Activated CD8-positive, alpha-beta memory T cell treated with anti-CD3 and anti-CD28 coated beads, Interleukin-2, amount 50 U/mL, for 1 hour (primary cell): Measurements from ENCODE around the gene CCSER1.

Experiments
- DNase-seq: peaks from one replicate; pipeline ENCODE4 v3.0.0-alpha.2; 2020; ENCODE audit errors: extremely low read depth

CCSER1 gene

DNA sequence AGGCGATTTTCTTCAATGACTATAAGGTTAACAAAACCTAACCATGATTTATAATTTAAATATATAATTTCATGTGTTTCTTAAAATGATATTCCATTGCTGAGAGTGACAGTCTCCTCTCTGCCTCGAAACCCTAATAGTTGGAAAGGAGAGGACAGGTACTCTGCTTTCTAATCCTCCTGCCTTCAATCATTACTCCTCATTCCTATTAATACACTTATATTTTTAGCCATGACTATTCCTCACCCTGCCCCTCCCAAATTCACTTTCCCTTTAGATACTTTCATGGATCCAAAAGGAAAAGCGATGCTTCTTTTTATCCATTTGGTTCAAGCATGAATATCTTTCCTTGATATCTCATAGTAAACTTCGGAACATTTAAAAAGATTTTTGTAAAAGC lies 418.2 kb downstream of the CCSER1 start:
- no peak for DNase-seq

DNA sequence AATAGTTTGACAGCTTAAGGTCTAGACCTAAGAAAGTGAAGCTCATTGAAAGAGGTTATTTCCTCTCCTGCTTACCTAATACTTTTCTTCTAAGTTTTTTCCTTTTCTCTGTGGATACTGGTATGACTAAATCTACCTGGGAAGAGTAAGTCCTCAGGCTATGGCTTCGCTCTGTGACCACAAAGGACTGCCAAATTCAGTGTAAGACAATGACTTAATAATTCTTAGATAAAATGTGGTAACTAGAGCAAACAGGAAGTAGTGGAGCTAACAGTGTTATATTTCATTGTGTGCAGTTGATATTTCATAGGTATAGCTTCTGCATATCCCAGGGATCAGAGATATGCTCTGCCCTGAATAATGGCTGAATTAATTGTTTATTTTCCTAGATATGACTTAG lies 418.9 kb downstream of the CCSER1 start:
- no peak for DNase-seq

DNA sequence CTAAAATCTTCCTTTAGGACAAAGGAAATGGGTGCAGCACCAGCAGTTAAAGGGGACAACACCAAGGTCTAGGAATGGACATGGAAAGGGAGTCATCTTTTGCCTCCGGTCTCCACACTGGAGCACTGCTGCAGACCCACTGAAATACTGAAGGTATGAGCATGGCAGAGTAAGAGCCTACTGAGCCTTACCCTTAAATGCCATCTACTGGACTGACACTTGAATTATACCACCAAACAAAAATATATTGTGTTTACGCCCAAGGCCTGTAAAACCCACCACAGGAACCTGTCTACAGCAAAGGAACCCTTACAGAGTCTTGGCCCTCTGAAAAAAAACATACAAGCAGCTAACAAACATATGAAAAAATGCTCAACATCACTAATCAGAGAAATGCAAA lies 443.4 kb downstream of the CCSER1 start:
- DNase-seq, result no peak

DNA sequence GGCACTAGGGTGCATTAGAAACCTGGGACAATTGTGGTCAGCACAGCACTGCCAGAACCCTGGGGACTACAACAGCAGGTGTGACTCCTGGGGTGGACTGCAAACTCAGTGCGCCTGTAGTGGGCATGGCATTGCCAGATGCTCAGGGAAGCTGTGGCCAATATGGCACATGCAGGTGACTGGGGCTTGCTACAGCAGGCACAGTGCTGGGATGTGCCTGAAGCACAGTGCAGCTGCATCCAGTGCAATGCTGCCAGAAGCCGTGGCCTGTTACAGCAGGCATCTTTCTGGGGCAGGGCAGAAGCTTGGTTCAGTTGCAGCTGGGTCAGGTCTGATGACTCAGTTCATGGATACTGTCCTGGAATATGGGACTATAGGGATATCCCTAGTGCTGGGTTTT lies 445.8 kb downstream of the CCSER1 start:
- DNase-seq, result no peak

DNA sequence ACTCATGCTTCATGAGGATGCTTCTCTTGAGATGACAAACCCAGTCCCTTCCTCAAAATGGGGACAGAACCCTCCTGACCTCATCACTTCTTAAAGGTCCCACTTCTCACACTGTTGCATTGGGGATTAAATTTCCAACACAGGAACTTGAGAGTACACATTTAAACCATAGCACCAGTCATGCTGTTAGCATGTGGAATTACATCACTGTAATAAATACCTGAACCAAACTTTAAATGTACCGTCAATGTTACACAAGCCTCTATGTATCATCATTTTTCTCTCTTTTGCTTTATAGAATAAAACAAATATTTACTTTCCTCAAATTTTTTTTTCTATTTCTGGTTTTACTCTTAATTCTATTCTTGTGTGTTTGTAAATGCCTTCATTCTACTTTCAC lies 448.2 kb downstream of the CCSER1 start:
- no peak for DNase-seq

DNA sequence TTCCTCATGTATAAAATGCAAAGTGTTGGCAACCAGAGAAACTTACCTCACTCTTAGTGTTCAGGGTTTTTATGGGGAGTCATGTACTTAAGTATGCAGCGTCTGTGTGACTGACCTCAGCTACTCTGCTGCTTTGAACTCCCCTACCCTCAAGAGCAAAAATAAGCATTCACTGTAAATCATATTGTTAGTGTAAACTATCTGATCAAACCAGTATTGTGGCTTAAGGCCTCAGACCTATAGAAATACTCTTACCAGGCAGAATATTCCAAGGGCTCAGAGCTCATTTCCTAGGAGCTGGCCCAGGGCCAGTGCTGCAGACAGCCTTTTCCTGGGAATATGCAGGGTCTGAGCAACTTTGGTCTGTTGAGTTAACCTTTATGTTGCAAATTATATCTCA lies 453.1 kb downstream of the CCSER1 start:
- no peak for DNase-seq

DNA sequence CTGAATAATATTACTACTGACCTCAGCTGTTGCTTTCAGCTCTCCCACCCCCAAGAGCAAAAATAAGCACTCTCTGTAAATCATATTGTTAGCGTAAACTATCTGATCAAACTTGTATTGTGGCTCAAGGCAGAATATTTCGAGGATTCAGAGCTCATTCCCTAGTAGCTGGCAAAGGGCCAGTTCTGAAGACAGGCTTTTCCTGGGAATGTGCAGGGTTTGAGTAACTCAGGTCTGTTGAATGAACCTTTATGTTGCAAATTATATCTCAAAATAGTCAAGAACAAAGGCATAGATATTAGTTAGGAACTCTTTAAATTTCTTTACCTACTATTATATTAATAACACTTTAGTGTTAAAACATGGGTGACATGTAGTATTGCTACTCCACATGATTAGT lies 454.9 kb downstream of the CCSER1 start:
- no peak for DNase-seq

DNA sequence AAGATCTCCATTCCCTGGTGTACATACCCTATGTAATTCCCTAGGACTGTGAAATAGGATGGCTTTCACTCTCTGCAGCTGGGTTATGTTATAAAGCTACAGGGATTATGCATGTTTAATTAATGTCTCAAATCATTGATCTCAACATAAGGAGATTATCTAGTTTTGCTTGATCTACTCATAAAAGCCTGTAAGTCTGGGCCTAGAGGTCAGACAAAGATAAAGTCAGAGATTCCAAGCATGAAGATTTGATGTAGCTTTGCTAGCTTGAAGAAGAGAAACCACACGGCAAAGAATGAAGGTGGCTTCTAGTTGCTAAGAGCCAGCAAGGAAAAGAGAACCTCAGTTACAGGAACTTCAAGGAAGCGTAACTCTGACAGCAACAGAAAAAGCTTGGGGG lies 456.9 kb downstream of the CCSER1 start:
- no peak for DNase-seq

DNA sequence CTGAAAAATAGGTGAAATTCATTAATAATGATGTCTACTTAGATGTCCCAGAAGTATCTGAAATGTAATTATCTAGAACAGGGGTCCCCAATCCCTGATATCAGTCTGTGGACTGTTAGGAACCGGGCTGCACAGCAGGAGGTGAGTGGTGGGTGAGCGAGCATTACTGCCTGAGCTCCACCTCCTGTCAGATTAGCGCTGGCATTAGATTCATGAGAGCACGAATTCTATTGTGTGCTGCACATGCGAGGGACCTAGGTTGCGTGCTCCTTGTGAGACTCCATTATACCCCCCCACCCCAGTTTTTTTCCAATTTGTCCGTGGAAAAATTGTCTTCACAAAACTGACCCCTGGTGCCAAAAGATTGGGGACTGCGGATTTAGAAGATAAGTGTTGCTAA lies 458.8 kb downstream of the CCSER1 start:
- DNase-seq, result no peak

DNA sequence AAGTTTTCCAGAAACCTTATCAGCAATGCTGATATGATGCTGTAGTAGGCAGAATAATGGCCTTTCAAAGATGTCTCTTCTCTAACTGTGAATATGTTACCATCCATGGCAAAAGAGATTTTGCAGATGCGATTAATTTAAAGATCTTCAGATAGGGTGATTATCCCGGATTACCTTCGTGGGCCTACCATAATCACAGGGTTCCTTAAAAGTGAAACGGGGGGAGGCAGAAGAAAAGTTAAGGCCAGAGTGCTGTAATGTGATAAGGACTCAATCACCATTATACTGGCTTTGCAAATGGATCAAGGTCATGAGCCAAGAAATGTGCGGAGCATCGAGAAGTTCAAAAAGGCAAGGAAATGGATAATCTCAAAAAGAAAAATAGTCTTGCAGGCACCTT lies 459.6 kb downstream of the CCSER1 start:
- no peak for DNase-seq

DNA sequence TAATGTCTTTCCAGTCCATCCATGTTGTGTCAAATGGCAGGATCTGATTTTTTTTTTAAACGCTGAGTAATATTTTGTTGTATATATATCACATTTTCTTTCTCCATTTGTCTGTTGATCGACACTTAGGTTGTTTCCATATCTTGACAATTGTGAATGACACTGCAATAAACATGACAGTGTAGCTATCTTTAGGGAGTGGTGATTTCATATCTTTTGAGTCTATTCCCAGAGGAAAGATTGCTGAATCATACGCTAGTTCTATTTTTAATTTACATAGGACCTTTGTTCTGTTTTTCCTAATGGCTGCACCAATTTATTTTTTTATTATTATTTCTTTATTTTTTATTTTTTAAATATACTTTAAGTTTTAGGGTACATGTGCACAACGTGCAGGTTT lies 470.7 kb downstream of the CCSER1 start:
- no peak for DNase-seq

DNA sequence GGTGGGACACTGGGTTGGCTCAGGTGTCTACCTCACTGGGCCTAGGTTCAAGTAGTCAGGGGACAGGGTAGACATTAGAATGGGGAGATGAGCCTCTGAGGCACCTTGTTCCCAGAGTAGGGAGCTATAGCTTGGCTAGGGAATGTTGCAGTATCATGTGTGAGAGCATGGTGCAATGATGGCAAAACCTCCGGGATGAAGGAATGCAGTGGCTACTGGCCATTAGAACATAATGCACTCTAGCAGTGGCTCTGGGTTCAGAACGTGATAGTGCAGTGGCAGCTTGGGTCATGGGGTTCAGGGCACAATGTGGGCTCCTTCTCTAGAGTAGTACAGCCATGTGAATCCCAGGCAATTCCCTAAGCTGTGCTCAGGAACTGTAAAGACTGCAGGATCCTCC lies 471.5 kb downstream of the CCSER1 start:
- no peak for DNase-seq

DNA sequence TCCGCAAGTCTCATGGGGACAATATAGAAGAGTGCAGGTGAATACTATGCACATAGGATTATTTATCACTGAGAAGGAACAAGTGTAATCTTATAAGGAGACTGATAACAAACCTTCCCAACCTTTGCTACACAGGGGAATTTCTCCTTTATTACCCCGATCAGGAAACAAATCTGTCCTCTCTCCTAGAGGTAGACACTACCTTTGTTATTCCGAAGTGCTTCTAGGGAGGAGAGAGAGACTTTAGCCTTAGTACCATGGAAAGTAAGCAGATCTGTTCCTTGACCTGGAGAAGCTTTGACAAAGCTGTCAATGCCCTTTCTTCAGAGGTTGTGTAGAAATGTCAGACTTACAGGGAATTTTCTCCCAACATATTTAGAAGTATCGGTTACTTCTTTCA lies 475.5 kb downstream of the CCSER1 start:
- DNase-seq, result no peak

DNA sequence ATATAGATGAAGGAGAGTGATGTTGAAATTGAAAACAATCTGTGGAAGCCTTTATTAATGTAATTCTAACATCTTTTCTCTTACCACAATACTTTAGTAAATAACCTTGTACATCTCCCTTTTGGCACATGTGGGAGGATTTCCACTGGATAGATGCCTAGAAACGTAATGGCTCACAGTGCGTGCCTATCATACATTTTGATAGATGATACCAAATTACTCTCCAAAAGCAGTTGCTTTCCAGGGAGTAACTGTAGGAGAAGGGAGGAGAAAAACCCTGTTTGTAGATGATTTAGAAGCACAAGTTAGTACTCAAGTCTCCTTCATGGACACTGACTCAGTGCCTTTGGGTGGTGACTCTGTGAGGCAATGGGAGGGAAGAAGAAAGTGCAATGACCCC lies 476.3 kb downstream of the CCSER1 start:
- DNase-seq, result no peak

DNA sequence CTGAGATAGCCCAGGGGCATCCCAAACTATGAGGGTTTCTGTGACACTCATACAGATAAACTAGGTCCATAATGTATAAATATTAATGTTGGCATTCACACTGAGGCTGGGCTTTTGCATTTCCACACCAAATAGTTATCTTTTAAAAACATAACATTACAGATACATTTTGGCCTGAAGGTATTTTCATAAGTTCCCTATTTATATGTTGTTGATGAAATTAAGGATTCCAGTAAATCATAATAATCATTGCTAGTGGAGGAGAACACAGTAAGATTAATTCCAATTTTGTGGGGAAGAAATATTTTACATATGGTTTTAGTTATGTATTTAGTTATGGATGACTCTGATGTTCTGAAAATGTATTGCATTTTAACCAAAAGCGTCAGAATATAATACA lies 479.6 kb downstream of the CCSER1 start:
- DNase-seq, result no peak

DNA sequence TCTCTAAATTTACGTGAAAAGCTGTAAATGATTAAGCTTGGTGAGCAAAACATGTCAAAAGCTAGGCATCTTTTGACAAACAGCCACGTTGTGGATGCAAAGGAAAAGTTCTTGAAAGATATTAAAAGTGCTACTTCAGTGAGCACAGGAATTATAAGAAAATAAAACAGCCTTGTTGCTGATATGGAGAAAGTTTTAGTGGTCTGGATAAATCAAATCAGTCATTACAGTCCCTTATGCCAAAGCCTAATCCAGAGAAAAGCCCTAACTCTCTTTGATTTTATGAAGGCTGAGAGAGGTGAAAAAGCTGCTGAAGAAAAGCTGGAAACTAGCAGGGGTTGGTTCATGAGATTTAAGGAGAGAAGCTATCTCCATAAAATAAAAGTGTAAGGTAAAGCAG lies 487.2 kb downstream of the CCSER1 start:
- no peak for DNase-seq

DNA sequence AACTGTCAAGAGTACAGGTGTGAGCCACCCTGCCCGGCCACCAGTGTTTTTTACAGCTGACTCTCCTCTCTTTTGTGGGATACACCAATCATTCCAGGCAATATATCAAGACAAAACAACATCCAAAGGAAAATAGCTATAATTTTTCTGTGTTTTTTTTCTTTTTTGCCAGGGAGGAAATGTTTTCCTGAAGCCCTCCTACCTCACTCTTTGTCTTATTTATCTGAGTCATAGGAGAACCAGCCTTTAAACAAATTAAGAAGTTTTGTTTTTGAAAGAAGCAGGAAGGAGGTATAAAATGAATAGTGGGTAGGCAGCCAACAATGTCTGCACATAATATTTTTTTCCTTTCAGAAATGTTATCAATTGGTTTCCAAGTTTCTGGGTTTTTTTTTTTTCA lies 493.9 kb downstream of the CCSER1 start:
- DNase-seq, result no peak

DNA sequence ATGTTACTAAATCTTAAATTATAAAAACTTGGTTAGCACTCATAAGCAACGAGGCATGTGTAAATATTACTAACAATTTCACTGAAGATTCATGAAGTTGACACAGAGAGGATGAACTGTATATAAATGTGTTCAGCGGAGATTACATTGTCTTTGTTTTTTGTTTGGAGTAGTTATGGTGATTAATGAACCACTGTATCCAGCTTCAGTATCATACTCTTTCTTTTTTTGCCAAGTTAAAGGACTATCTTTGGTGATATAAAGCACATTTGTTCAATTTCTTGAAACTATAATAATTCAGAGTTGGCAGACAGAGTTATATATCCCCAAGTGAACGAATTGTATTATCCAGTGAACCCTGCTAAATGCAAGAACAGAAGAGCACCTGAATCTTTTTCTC lies 497.6 kb downstream of the CCSER1 start:
- no peak for DNase-seq

DNA sequence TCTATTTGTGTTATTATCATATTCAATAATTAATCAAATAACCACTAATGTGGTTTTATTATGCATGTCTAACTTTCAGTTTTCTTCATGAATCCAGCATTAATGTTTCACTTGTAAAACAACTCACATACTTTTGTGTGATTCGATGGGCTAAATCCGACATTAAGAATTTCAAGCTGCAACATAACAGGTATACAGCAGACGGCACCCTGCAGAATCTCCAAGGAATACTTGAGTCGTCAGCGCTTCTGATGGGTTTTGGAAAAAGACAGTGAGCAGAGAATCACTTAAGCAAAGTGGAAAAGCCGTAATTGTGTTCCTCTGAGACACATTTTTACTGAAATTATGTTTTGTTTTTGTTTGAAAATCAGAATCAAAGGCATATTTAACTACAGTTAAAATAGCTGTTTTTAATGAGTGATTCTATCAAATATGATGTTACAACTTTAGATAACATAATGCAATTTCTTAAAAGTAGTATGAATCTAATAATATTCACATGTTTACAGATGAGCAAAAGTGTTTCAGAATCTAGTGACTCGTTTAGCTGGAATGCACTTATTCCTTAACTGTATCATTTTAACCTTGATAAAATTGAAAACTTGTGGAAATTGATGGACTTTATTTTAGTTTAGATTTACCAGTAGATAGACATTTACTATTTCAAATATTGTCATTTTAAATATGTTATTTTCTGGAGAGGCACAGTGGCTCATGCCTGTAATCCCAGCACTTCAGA lies 514.8 kb downstream of the CCSER1 start:
- DNase-seq, result no peak

DNA sequence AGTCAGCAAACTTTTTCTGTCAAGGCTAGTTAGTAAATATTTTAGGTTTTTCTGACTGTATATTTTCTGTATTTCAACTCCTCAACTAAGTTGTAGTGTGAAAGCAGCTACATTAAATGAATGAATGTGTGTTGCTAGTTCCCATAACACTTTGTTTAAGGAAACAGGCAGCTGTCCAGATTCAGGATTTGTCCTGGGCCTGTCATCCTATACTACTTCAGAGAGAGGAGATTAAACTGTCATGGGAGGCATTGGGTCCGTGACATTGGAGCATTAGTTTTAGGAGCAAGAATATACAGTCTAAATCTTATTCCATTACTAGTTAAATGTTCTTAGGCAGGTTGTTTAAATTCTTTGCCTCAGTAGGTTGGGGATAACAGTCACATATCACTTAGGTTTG lies 516.0 kb downstream of the CCSER1 start:
- no peak for DNase-seq

DNA sequence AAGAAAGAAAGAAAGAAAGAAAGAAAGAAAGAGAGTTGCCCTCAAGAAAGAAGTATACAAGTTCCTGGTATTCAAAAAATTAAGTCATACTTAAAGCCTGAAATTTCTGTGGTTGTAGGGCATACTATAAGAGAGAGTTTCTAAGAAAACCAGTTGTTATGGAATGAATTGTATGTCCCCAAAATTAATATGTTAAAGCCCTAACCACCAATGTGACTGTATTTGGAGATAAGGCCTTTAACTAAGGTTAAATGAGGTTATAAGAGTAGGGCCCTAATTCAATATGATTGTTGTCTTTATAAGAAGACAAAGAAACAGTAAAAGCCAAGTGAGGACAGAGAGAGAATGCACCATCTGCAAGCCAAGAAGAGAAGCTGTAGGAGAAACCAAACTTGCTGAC lies 521.1 kb downstream of the CCSER1 start:
- no peak for DNase-seq

DNA sequence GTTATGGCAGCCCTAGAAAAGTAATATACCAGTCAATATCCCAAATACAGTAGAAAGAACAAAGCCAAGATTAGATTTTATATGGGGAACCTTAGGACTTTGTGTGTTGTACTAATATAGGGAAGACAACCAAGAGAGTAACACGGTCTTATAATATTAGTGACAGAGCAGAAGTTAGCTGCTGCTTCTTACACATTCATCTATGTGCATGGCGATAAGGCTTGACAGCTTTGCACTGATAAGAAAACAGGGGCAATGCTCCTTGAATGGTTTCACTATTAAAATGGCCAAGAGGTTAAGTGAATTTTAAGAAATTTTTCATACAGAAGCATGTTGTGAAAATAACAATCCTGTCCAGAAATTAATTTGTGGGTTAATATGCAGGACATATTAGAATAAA lies 521.6 kb downstream of the CCSER1 start:
- no peak for DNase-seq

DNA sequence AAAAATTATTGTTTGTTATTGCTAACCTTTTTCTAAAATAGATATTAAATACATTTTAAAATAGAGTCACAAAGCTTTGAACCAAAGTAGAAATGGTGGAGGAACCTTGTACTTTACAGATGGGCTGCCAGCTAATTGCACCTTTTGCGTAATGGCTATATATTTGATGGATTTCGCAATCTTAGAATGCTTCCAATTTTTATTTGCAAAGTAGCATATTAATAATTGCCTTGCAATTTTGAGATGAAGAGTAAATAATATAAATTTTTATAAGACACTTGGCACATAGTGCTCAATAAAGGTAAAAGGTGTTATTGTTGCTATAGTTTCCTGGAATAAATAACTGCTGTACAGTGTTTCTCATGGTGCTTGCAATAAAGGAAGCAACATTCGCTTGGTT lies 533.5 kb downstream of the CCSER1 start:
- no peak for DNase-seq

DNA sequence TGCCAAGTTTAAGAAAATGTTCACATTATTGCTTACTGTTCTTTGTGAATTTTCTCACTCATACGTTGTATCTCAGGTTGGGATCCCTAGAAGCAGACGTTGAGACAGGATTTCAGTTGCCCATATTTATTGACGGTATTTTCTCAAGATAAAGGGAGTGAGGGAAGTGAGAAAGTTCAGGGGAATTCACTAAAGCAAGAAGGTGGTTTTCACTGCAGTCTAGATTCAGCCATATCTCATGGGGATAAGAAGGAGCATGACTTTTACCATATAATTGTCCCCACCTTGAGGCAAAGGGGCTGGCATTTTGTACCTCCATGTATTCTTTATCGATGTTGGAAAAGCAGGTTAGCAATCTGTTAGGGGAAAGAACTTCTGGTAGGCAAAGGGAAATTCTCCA lies 543.0 kb downstream of the CCSER1 start:
- DNase-seq, result no peak

DNA sequence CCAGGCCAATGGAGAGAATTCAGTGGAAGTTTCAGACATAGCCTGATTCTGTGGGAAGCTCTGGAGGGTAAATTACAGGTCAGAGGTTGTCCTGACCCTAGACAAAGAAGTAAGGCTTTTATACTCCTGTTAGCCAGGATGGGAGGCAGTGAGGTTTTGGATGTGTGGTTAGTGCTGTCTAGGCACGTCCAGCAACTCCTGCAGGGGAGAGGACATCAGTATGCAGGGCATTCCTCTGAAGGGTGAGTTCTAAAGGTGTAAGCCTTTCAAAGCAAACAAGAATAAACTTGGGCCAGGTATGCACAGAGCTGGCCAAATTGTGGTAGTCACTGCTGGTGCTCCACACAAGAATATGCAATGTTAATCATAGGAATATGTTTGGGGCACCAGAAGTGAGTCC lies 562.5 kb downstream of the CCSER1 start:
- no peak for DNase-seq
